GM11168 (cell line): ENCODE data around the gene ARPC4.
"Not testable (repeated sequence)": the region's sequence is repeated elsewhere in the genome, so short reads cannot be mapped to it uniquely, and the experiment has no call there.

Experiments
- in situ Hi-C: fragments of 300-500 bp; cut with MboI; formaldehyde crosslinking; loops from one replicate; pipeline ENCODE4 v1.12.0; 2022; ENCODE audit warnings: low sequenced_read_pairs; ENCODE audit not compliant: unreplicated experiment

The ARPC4 gene

GRCh38 chr3:9815986-9816385 lies 23.1 kb downstream of the ARPC4 start:
- in situ Hi-C loops, result no loop called here

- in situ Hi-C loops, result no loop called here
Observed at GRCh38 chr3:9817436-9817835, 24.6 kb downstream of the ARPC4 start.

GRCh38 chr3:9818666-9819335 lies 25.9 kb downstream of the ARPC4 start:
- in situ Hi-C loops, result no loop called here

- in situ Hi-C loops, result no loop called here
Observed at GRCh38 chr3:9820543-9820942, 27.7 kb downstream of the ARPC4 start.

DNA sequence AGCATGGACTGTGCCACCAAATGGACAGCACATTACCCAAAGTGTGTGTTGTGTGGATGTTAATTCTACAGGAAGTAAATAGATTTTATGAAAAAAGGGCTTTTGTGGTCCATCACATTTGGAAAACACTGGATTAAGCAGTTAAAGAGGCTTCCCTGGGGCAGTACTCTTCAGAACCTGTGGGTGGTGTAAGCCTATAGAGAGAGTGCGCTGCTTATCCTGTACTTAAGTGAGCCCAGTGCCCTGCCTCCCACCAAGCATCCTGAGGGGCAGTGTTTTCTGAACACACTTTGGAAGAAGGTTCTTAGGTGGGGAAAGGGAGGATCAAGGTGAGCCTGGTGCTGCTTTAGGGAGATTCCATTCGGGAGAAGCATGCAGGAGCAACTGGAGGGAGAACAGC lies 28.1 kb downstream of the ARPC4 start:
- in situ Hi-C loops, result no loop called here

- in situ Hi-C loops, result no loop called here
Observed at GRCh38 chr3:9825451-9826040, 32.7 kb downstream of the ARPC4 start.

DNA sequence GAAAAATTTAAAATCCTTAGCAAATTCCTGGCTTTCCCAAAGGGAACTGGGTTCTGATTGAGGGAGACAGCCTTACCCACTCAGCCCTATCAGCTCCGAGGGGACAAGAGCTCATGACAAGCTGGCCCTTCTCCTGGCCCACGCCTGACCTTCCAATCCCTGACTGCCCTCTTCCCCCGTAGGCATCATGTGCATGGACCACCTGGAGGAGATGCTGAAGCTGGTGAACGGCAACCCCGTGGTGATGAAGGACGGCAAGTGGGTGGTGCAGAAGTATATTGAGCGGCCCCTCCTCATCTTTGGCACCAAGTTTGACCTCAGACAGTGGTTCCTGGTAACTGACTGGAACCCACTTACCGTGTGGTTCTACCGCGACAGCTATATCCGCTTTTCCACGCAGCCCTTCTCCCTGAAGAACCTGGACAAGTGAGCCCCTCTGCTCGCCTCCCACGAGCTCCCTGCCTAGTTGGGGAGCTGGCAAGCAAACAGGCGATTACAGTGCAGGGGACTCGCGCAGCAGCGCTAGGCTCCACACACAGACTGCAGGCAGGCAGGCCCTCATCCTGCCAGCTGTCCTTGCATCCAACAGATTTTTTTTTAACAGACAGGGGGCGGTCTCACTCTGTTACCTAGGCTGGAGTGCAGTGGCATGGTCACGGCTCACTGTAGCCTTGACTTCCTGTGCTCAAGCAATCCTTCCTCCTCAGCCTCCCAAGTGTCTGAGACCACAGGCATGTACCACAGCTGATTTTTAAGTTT lies 34.1 kb downstream of the ARPC4 start:
- in situ Hi-C loops, result no loop called here

- in situ Hi-C loops, result no loop called here
Observed at GRCh38 chr3:9828801-9829755, 36.2 kb downstream of the ARPC4 start.

- in situ Hi-C loops, result no loop called here
Observed at GRCh38 chr3:9831253-9831652, 38.4 kb downstream of the ARPC4 start.

GRCh38 chr3:9833078-9833477 lies 40.2 kb downstream of the ARPC4 start:
- in situ Hi-C loops, result no loop called here

DNA sequence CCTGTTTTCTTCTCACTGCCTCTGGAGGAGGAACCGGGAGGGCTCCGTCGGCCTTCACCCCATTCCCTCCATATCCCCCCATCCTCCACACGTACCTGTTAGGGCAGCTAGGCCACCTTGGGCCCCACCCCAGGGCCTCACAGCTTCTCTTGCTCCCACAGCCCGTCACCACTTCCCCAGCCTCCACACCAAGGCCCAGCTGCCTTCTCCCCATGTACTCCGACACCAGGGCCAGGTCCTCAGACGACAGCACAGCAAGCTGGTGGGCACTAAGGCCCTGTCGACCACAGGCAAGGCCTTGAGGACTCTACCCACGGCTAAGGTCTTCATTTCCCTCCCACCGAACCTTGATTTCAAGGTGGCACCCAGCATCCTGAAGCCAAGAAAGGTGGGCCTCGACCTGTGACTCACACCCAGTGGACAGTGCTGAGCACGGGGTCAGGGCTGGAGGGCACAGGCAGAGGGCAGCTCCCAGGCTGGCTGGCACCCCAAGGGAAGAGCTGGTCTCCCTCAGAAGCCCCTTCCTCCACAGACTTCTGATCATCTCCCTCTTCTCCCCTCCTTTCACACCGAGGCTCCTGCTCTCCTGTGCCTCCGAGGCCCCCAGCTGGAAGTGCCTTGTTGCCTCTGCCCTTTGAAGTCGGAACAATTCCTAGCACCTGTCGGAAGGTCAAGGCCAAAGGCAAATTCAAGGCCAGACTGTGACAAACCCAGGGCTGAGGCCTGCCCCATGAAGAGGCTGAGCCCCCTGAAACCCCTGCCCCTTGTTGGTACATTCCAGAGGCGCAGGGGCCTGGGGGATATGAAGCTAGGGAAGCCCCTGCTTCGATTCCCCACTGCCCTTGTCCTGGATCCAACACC lies 41.9 kb downstream of the ARPC4 start:
- in situ Hi-C loops, result no loop called here

DNA sequence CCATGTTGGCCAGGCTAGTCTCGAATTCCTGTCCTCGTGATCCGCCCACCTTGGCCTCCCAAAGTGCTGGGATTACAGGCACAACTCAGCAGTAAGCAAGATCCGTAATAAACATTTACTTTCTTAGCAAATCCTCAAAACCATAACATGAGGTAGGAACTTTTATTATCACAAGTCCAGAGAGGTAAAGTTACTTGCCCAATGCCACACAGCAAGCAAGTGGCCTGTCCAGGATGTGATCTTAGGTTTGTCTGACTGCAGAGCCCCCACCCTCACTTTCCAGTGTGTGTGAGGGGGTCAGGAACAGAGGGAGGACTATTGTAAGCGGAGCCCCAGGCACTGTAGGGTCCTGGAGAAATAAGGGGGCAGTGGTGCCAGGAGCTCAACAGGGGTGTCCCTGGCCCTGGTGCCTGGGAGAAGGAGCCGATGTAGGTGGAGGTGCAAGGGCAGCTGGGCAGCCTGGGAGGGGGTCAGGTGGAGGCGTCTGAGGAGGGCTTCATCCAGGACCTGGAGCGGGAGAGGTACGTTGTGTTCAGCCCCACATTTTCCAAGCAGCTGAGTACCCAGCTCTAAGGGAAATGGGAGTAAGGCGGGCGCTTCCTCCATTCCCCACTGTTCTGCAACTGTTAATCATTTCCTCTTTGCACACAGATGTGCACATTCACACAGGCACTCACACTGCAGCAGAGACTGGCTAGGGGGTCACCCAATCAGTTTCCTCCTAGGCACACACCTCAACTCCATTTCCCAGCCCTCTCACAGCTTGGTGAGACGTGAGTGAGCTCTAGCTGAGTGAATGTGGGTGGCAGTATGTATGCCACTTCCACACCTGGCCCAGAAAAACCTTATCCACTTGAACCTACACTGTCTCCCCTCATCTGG lies 45.1 kb downstream of the ARPC4 start:
- in situ Hi-C loops, result no loop called here

GRCh38 chr3:9838856-9839255 lies 46.0 kb downstream of the ARPC4 start:
- in situ Hi-C loops, result no loop called here

DNA sequence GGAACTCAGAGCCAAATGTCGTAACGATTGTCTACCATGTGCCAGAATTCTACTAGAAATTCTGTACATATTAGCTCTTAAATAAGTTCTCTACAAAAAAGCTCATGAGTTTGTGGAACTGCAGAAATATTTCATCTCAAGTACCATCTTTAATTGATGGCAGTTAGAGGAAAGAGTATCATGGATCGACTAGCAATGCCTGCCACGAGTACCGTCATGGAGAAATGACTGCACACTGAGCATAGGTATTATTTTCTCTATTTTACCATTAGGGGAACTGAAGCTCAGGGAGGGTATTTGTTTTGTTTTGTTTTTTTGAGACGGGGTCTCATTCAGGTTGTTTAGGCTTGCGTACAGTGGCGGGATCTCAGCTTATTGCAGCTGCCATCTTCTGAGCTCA lies 48.1 kb downstream of the ARPC4 start:
- in situ Hi-C loops, result no loop called here

GRCh38 chr3:9843715-9844438 lies 51.0 kb downstream of the ARPC4 start, which contains the start of gene RPUSD3:
RPUSD3 (minus strand) TSS chr3:9844008; CDS start chr3:9843990, 18 bp downstream.
- in situ Hi-C loops, result no loop called here

- in situ Hi-C loops, result no loop called here
Observed at GRCh38 chr3:9846231-9846630, 53.3 kb downstream of the ARPC4 start.

DNA sequence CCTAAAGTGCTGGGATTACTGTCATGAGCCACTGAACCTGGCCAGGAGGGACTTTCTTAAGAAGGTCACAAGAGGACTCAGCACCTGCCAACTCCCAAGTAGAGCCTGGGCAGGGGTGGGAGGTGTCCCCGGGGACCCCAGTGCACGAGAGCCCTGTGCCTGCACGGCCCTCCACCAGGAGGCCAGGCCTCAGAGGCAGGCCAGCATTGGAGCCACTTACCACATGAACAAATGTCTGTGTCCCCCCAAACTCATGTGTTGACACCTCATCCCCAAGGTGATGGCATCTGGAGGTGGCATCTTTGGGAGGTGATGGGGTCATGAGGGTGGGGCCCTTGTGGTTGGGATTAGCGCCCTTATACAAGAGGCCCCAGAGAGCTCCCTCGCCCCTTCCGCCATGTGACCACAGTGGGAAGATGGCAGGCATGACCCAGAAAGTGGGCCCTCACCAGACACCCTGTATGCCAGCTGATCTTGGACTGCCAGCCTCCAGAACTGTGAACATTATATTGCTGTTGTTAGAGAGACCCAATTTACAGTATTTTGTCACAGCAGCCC lies 54.1 kb downstream of the ARPC4 start:
- in situ Hi-C loops, result no loop called here

DNA sequence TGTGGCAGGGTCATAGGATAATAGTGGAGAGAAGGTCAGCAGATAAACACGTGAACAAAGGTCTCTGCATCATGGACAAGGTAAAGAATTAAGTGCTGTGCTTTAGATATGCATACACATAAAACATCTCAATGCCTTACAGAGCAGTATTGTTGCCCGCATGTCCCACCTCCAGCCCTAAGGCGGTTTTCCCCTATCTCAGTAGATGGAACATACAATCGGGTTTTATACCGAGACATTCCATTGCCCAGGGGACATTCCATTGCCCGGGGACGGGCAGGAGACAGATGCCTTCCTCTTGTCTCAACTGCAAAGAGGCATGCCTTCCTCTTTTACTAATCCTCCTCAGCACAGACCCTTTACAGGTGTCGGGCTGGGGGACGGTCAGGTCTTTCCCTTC lies 55.0 kb downstream of the ARPC4 start:
- in situ Hi-C loops, result not testable (repeated sequence)
